ENCODE data around the gene WIZ.
A peak's percentile ranks its signal among the peaks of the same experiment; 100 is the strongest.
"Not testable (repeated sequence)": the region's sequence is repeated elsewhere in the genome, so short reads cannot be mapped to it uniquely, and the experiment has no call there.

WIZ gene

DNA sequence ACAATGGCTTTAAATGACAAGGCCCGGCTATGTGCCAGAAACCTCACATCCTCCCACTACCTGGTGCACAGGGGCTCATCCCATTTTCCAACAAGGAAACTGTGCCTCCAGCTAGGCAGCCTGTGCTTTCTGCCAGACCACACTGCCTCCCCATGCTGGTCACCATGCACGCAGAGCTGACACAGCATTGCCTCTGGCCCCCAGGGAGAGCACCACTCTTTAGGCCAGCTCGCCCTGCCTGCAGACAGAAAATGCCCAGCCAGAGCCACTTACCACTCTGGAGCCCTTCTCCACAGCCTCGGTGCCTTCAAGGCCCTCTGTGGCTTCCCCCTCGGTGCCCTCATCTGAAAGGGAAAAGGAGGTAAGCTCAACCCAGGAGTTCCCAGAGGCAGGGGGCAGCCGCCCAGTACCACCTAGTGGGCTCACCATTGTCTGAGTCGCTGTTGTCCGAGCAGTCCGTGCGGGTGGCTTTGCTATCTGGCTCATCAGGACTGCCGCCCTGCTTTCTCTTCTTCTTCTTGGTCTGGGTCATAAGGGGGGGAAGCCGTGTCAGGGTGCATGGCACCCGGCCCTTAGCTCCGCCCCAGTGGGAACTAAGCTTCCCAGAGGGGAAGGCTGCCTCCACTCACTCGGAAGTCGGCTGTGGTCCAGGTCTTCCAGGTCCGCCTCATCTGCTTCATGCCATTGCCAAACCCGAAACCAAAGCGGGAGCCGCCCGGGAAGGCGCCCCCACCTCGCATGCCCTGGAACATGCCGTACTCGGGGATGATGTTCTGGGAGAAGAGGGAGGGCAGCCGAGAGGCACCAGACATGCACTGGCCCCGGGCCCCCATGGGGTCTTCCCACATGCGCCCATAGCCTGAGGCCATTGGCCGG is 49.0 kb downstream of the WIZ start:
- no peak for DNase-seq

DNA sequence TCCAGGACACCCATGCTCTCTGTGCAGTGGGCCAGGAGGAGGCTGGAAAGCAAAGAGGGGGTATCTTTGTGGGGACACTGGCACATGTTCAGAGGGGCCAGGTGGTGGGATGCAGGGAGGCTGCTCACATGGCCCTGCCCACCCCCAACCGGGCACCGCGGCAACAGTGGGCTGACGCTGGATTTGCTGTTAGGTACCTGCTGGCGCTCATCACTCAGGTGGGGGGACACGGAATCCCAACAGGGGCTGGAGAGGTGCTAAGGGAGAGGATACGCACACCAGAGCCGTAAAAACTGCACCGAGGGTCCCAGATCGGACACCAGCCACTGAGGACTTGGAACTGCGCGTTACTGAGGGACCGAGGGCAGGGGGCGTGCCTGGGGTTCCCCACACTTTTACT is 50.1 kb downstream of the WIZ start:
- no peak for DNase-seq

DNA sequence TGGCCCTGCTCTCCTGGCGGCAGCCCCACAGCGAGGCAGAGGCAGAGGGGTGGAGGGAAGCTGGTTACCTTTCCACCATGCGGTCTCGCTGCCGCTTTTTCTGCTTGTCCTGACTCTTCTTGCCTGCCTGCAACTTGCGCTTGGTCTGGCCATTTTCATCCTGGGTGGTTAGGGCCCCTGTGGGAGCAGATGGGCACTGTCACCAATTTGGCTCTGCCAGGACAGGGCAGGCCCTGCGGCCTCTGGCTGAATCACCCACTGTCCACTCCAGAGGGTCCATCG is 50.6 kb downstream of the WIZ start:
- no peak for DNase-seq

DNA sequence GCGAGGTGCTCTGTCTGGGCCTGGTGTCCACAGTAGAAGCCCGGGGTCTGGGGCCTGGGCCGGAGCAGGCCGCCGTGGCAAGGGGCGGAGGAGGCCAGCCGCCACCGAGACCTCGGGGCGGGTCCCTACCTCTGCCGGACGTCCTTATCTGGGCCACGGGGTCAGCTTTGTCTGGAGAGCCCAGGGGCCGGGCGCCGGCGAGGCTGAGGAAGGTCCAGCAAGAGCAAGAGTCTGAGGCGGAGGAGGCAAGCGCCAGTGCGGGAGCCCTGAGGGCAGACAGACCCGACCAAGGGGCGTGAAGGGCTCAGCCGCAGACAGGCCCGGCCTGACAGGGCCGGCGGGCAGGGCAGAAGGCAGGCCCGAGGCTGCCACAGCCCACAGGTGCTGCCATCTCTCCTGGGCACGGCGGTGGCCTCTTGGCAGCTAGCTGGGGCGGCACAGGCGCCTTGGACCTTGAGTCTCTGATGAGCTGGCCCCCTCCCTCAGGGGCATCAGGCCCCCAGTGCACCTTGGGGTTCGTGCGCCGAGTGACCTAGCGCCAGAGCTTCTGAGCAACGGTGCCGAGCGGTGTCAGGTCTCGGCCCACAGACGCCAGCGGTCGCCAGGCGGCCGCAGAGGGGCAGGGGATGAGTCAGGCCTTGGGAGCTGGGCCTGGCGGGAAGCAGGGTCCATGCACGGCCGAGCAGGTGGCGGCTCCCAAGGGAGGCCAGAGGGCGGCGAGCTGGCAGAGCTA is 51.1 kb downstream of the WIZ start:
- no peak for DNase-seq

DNA sequence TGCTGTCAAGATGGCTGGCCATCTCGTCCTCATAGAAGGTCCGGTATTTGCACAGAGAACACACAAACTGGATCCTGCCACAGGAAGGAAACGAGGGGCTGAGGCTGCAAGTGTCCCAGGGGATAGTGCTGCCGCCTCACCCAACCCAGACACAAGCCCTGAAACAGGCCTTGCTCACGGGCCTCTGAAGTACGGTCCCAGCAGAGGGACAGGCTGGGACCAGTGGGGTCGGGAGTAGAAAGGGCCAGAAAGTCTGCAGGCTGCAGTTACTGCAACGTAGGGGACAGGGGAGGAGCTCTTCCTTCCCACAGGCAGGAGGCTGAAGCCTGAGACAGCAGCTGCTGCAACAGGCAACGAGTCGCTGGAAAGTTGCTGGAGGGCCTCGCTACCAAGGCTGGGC is 52.0 kb downstream of the WIZ start:
- DNase-seq: no peak

DNA sequence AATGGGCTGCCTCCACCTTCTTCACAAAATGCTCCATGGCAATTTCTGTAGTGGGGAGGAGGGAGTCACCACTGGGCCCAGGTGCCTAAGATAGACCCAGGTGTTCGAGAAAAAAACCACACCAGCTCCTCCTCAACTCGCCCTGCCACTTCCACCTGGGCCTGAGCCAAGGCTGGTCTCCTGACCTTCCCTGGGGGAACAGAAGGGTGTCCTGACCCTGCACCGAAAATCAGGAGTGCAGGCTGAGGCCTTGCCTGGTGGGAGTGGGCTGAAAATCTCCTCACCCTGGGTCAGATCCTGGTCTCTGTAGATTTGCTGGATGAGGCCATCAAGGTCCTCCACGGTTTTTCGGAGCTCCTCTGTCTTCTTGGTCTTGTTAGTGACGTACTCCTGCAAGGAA is 52.5 kb downstream of the WIZ start:
- no peak for DNase-seq

DNA sequence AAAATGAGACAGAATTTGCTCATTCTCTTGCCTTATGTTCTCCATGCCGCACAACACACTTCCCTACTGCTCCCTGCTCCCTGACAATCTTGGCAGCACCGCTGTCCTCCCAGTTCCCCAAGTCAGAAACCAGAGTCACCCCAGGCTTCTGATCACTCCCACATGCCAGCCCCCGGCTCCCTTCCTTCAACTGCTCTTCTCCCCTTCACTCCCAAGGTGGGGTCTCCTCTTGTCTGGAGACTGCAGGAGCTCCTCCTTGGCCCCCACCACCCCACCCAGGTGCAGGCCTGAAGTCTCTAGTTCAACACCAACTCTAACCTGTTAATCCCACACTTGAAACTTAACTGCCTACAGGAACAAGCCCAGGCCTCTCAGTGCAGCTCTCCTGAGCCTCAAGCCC is 53.3 kb downstream of the WIZ start:
- DNase-seq: no peak

DNA sequence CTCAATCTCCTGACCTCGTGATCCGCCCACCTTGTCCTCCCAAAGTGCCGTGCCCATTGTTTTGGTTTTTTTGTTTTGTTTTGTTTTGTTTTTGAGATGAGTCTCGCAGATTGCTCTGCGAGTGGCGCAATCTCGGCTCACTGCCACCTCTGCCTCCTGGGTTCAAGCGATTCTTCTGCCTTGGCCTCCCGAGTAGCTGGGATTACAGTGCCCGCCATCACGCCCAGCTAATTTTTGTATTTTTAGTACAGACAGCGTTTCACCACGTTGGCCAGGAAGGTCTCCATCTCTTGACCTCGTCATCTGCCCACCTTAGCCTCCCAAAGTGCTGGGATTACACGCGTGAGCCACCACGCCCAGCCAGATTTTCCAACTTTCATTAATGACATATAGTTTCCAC is 54.5 kb downstream of the WIZ start:
- not testable (repeated sequence) for DNase-seq

DNA sequence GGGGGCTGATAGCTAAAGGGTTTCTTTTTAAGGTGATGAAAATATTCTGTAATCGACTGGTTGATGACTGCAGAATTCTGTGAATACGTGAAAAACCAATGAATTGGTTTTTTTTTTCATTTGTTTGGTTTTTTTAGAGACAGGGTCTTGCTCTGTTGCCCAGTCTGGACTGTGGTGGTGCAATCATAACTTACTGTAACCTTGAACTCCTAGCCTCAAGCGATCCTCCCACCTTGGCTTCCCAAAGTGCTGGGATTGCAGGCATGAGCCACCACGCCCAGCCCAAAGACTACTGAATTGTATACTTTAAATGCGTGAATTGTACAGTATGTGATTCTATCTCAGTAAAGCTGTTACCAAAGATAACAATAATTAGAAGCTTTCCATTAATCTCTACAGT is 55.3 kb downstream of the WIZ start:
- DNase-seq: no peak

DNA sequence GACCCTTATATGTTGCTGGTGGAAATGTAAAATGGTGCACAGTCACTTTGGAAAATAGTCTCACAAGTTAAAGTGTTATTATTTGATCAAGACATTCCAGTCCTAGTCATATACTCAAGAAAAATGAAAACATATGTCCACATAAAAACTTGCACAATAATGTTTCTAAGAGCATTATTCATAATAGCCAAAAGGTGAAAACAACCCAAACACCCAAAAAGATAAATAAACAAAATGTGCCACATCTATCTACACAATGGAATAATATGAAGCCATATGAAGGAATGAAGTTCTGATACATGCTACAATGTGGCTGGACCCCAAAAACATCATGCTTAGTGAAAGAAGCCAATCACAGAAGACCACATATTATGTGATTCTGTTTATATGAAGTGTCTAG is 55.8 kb downstream of the WIZ start:
- DNase-seq: no peak

DNA sequence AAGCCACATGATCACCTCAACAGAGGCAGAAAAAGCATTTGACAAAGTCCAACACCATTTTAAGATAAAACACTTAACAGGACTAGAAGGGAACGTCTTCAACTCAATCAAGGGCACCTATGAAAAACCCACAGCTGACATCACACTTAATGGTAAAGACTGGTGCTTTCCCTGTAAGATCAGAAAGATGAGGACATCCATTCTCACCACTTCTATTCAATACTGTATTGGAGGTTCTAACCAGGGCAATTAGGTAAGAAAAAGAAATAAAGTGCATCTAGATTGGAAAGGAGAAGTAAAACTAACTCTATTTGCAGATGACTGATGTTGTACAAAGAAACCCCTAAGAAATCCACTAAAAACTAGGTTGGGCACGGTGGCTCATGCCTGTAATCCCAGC is 58.9 kb downstream of the WIZ start:
- no peak for DNase-seq

DNA sequence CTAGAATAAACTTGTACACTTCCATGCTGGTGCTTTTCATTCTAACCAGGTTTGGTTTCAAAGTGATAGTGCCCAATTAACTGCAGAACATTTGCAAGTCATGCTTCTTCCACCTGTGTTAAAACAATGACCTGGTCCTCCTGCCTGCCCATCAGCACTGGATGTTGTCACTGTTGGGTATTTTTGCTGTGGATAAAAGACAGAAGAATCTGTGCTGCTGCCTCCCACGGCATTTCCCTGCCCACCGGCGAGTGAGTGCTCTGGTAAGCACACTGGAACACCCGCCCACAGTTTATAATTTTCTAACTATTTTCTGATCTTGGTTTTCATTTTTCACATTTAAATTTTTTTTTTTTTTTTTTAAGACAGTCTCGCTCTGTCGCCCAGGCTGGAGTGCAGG is 67.9 kb downstream of the WIZ start:
- DNase-seq: no peak

DNA sequence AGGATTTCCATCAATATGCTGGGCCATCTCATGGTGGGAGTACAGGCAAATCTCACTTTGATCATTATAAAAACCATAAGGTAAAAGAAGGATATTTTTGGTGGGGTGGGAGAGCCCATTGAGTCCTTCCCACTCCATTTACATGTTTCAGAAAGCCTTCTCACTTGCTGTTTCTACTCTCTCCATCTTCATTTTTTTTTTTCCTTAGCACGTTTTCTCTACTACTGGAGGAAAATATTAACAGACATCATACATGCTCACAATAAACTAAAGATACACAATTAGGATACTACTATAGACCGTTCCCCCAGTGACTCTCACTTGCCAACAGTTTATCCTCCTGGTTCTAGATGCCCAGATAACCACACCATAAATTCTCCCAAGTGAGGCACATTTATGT is 68.3 kb downstream of the WIZ start:
- DNase-seq: no peak

DNA sequence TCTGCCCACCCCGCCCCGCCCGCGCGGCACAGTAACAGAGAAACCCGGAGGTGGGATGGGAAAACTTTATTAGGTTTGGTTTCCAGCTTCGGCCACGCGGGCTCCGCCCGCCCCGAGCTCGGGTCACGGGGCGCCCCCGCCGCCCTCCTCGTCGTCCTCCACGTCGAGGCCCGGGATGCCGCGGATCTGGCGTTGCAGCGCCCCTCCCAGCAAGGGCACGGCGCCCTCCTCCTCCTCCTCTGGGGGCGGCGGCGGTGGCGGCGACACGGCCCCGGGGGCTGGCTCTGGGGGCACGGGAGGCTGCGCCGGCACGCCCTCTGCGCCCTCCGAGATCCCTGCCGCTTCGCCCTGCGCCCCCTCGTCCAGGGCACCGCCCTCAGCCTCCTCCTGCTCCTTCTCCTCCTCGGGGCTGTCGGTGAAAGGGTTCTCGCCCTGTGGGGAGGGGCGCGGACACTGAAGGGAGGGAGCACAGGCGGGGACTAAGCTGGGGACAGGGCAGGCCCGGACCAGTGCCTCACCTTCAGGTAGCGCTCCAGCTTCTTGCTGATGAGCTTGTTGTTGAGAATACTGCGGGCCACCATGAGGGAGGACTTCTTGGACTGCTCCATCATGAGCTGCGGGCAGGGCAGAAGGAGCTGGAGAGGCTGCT is 69.6 kb downstream of the WIZ start:
- DNase-seq: peak; percentile 41

DNA sequence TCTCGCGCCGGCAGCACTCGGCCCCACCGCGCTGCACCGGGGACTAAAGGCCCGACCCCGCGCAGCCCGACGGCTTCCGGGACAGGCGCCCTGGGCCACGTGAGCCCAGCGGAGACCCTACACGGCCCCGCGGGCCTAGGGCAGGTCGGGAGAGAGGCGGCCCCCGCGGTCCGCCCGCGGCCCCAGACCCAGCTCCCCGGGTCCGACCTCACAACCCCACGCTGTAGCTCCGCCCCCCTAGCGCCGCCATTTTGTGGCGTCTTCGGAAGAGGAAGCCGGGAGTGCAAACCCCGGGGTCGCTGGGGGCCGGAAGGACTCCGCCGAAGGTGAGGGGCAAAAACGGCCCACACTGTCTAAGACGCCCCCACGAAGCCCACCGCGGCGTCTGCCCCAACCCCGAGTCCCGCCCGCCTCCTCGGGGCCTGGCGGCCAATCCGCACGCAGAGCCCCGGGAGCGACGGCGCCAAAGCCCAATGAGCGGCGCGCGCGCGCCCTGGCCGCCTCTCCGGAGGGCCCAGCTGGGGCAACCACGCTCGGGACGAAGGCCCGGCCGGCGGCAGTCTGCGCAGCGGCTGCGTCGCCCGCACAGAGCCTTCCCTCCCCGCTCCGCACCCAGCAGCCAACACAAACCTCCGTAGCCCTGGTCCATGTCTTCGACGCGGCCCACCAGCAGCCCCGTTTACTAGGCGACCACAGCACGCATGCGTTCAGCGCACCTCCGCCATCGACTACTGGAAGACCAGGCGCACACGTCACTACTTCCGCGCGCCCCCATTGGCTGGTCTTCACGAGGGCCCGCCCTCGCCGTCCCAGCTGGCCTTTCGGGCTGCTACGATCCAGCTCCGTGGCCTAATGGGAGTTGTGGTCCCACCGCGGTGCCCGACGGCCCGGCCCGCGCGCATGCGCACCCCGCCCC is 70.4 kb downstream of the WIZ start, which contains the start of gene AKAP8:
Gene AKAP8 (minus strand): TSS at position 705 of the 916 bp plus-strand sequence. CDS start 56 bp downstream, at position 649.
- peak; percentile 99 for DNase-seq

DNA sequence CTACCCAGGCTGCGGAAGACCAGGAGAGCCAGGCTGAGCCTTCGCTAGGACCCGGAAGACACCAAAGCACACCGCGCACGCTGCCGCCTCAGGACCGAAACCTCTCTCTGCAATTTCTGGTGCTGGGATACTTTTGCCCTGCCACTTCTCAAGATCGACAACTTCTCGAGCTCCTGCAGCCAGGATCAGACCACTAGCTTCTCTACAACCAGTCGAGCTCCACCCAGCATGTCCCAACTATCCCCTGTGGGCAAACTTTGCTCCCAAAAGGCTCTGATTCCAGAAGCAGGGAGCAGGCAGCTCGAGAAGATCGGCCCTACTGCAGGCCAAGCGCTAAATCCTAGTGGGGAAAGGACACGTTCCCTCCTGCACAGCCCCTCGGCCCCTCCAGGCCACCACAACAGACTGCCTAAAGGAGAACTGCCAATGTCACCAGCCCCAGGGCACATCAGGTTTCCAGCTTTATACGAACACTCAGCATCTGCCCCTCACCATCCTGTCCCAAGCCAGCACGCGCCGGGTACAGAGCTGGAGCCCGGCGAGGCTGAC is 71.1 kb downstream of the WIZ start:
- peak; percentile 68 for DNase-seq

DNA sequence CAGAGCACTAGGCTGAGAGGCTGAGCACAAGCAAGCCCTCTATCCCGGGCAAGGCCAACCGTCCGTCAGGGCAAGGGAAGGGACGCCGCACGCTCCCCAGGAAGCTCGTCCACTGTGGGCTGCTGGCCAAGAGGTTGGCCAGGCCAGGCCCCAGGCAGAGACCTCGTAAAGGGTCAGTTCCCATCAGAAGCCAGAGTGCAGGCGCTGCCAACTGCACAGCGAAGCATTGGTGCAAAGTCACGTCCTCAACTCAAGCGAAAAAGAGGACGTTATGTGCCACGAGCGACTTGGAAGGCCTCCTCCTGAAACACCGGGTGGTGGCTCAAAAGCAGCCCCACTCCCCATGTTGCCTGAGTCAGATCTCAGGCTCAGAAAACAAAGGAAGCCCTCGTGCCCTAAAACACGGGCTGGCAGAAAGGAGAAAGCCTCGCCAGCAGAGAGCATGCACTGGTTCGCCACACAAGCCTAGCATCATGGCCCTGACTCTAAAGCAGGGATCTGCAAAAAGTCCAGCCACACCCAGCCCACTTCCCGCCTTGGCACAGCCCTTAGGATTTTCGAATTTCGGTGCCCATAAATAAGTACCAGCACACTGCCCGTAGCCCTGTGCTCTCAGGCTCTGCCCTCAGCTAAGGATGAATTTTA is 74.8 kb downstream of the WIZ start:
- DNase-seq: no peak

DNA sequence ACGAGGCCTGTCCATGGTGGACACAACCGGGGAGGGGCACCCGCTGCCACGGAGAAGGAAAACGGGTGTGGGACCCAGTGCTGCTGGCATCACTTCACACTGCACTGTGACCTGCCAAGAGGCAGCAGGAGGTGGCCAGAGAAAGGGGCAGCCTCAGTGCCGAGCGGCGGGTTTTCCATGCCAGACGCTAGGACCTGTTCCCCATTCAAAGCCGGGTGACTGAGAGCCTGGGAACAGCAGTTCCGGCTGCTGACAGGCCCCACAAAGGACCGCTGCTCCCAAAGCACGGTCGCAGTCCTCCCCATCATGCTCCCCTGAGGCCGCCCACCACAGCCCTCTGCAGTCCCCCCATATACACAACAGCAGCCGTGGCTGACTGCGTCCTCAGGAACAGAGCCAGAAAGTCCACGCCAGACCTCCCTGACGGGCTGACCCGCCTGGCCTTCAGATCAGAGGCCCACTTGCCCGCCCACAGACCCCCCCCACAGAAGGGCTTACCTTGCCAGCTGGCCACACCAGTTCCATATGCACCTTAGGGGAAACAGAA is 75.6 kb downstream of the WIZ start:
- DNase-seq: no peak

DNA sequence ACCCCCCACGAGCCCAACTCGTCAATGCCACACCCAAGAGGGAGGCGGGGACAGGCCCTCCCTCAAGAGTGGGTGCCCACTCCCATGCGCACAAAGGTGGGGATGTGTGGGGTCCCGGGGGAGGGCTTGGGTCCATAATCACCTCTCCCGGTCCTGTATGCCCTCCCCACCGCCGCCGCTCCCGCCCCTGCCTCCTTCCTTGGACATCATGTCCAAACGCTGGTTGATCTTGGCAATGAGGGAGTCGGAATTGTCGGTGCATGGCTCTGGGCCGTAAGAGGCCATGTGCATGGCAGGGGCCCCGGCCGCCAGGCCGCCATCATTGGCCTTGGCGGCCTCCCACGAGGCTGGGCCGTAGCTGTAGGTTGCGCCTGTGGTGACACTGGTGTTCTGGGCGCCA is 76.1 kb downstream of the WIZ start:
- DNase-seq: no peak

DNA sequence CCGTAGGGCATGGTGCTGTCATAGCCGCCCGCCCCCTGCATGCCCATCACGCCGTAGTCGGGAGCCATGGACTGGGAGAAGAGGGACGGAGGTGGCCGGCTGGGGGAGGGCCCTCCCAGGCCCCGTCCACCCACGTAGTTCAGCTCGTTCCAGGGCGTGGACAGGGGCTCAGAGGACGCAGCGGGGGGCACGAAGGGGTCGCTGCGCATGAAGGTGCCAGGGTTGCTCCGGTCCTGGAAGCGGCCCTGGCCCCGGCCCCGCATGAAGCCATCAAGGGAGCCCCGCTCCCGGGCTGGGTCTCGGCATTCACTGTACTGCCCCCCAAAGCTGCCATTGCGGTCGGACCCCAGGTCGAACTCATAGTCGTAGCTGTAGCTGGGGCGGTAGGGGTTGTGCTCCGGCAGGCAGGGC is 76.9 kb downstream of the WIZ start:
- no peak for DNase-seq

DNA sequence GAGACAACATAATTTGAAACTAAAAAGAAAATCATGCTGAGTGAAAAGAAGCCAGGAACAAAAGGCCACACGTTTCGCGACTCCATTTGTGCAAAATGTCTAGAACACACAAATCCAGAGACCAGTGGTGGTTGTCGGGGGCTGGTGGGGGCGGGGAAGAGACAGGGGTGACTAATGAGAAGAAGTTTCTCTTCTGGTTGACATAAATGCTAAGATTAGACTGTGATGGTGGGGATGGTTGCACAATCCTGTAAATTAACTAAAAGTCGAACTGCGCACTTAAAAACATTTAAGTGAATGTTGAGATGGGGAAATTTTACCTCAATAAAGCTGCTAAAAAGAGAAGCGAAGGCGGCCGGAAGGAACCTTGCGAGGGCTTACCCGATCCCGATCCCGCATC is 77.3 kb downstream of the WIZ start:
- no peak for DNase-seq

Measured in activated CD4-positive, alpha-beta T cell treated with anti-CD3 and anti-CD28 coated beads, Interleukin-2, amount 50 U/mL, for 16 hours (primary cell).